Measurements from ENCODE around the gene KAT6B. TPM values are rescaled to one million over a fixed set of nuclear protein-coding genes. Genes with fewer than 3 reads are reported as not detected.
"Not testable (repeated sequence)": the region's sequence is repeated elsewhere in the genome, so short reads cannot be mapped to it uniquely, and the experiment has no call there.

Gene KAT6B
- total RNA-seq, 1 donor: 26.3 TPM

- no peak overlapping the region for H3K4me3 ChIP-seq (ENCODE audit: low read depth, low read length)
- no peak for TF ChIP-seq CTCF (IDR thresholded peaks at IDR 0.05; ENCODE audit: insufficient read depth, low read depth, low read length)
Measured at GRCh38 chr10:74874649-74875048, 48.2 kb downstream of the KAT6B start.

GRCh38 chr10:74875068-74875467 lies 48.7 kb downstream of the KAT6B start:
- TF ChIP-seq CTCF (IDR thresholded peaks at IDR 0.05; ENCODE audit: insufficient read depth, low read depth, low read length): no peak
- no peak for DNase-seq (ENCODE audit: low read depth)
- no peak overlapping the region for H3K4me3 ChIP-seq (ENCODE audit: low read depth, low read length)

More at GRCh38 chr10:74874649-74875048, 48.2 kb downstream of the KAT6B start:
- no peak for DNase-seq (ENCODE audit: low read depth)

- no peak overlapping the region for H3K4me3 ChIP-seq (ENCODE audit: low read depth, low read length)
- DNase-seq (ENCODE audit: low read depth): no peak
- no peak for TF ChIP-seq CTCF (IDR thresholded peaks at IDR 0.05; ENCODE audit: insufficient read depth, low read depth, low read length)
Measured at GRCh38 chr10:74875966-74876365, 49.6 kb downstream of the KAT6B start.

GRCh38 chr10:74877054-74877453 lies 50.7 kb downstream of the KAT6B start:
- not testable (repeated sequence) for H3K4me3 ChIP-seq (ENCODE audit: low read depth, low read length); DNase-seq (ENCODE audit: low read depth)

- DNase-seq (ENCODE audit: low read depth): no peak
- no peak for TF ChIP-seq CTCF (IDR thresholded peaks at IDR 0.05; ENCODE audit: insufficient read depth, low read depth, low read length)
- no peak overlapping the region for H3K4me3 ChIP-seq (ENCODE audit: low read depth, low read length)
Measured at GRCh38 chr10:74877898-74878297, 51.5 kb downstream of the KAT6B start.

GRCh38 chr10:74880041-74880440 lies 53.6 kb downstream of the KAT6B start:
- DNase-seq (ENCODE audit: low read depth): no peak
- H3K4me3 ChIP-seq (ENCODE audit: low read depth, low read length): no peak overlapping the region
- TF ChIP-seq CTCF (IDR thresholded peaks at IDR 0.05; ENCODE audit: insufficient read depth, low read depth, low read length): no peak

- no peak overlapping the region for H3K4me3 ChIP-seq (ENCODE audit: low read depth, low read length)
- DNase-seq (ENCODE audit: low read depth): no peak
- TF ChIP-seq CTCF (IDR thresholded peaks at IDR 0.05; ENCODE audit: insufficient read depth, low read depth, low read length): no peak
Measured at GRCh38 chr10:74881253-74881884, 55.0 kb downstream of the KAT6B start.
